PC-3 (cell line): ENCODE measurements around the gene CMTM8.

ENCODE experiments used
- CTCF ChIP-seq: fragments of 300-600 bp; sonication (generic); conservative IDR thresholded peaks from 2 replicates; pipeline ENCODE4 v1.5.1; 2017; ENCODE audit warnings: antibody characterized with exemption, low read depth, mild to moderate bottlenecking, low read length
- EZH2 ChIP-seq: fragments of 300-600 bp; sonication (generic); IDR thresholded peaks from one replicate; pipeline ENCODE4 v1.6.1; 2017; ENCODE audit warnings: antibody characterized with exemption, mild to moderate bottlenecking, low read length; ENCODE audit not compliant: unreplicated experiment

DNA sequence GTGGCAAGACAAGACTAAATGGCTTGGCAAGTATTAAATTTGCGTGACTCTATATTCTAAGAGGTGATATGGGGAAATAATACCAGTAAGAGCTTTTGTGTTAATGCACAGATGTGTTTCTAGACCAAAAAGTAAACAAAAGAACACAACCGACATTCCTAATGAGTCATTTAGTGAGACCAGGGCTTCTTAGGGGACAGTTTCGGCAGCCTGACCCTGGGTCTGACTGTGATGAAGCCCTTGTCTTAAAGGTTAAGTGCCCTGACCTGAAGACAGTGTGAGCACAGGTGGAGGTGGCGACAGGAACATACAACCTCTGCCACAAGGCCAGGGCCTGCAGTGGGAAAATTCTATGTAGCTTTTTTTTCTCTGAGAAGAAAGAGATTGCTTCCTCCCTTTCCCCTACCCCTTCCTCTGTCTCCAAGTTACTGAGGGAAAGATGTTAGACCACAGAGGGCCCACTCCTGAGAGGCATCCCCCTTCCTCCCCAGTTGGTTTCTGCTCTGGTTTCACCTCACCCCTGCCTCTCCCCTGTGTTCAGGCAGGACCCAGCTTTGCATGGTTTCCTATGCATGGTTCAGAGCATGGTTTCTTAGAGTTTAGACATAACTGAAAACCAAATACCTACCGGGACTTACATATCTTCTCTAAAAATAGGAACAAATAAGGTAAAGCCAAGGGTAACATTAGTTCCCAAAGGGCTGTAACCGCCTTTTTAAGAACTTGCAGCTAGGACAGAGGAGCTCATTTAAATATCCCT is 128.3 kb downstream of the CMTM8 start:
- TF ChIP-seq CTCF (no peak), EZH2 (no peak)
